Measurements from ENCODE around the gene MBNL2.

The MBNL2 gene

GRCh38 chr13:97280478-97280877, 58.3 kb downstream of the MBNL2 start:
- H3K4me3 ChIP-seq (replicated peaks; ENCODE audit: insufficient read depth, low read length) = no peak overlapping the region
- no peak overlapping the region for H3K27ac ChIP-seq (replicated peaks)
- TF ChIP-seq CTCF (IDR thresholded peaks at IDR 0.05; ENCODE audit: insufficient read depth, low read length) = no peak
- TF ChIP-seq REST (IDR thresholded peaks at IDR 0.05; ENCODE audit: insufficient replicate concordance, low read depth) = no peak
- no peak for TF ChIP-seq SPI1 (IDR thresholded peaks at IDR 0.05; ENCODE audit: borderline replicate concordance, low read depth)
- TF ChIP-seq POLR2AphosphoS5 (IDR thresholded peaks at IDR 0.05; ENCODE audit: low read depth) = no peak
- TF ChIP-seq GABPA (IDR thresholded peaks at IDR 0.05; ENCODE audit: low read depth) = no peak

GRCh38 chr13:97281028-97281427, 58.9 kb downstream of the MBNL2 start:
- H3K27ac ChIP-seq (replicated peaks) = no peak overlapping the region
- H3K27me3 ChIP-seq (ENCODE audit: insufficient read depth, poor library complexity, severe bottlenecking) = no peaks in the 10 kb centered on the region
- TF ChIP-seq GABPA (IDR thresholded peaks at IDR 0.05; ENCODE audit: low read depth) = no peak
- TF ChIP-seq SPI1 (IDR thresholded peaks at IDR 0.05; ENCODE audit: borderline replicate concordance, low read depth) = no peak
- no peak for TF ChIP-seq REST (IDR thresholded peaks at IDR 0.05; ENCODE audit: insufficient replicate concordance, low read depth)
- TF ChIP-seq CTCF (IDR thresholded peaks at IDR 0.05; ENCODE audit: insufficient read depth, low read length) = no peak
- no peak for TF ChIP-seq POLR2AphosphoS5 (IDR thresholded peaks at IDR 0.05; ENCODE audit: low read depth)
- DNase-seq (ENCODE audit: low read depth in 1 of 2, low spot score in 1 of 2) = no peak
- no peak overlapping the region for H3K4me3 ChIP-seq (replicated peaks; ENCODE audit: insufficient read depth, low read length)

More at GRCh38 chr13:97280478-97280877, 58.3 kb downstream of the MBNL2 start:
- H3K27me3 ChIP-seq (ENCODE audit: insufficient read depth, poor library complexity, severe bottlenecking) = no peaks in the 10 kb centered on the region
- DNase-seq (ENCODE audit: low read depth in 1 of 2, low spot score in 1 of 2) = no peak

GRCh38 chr13:97282705-97283104, 60.6 kb downstream of the MBNL2 start:
- H3K4me3 ChIP-seq (replicated peaks; ENCODE audit: insufficient read depth, low read length) = no peak overlapping the region
- H3K27ac ChIP-seq (replicated peaks) = no peak overlapping the region
- no peak for DNase-seq (ENCODE audit: low read depth in 1 of 2, low spot score in 1 of 2)
- TF ChIP-seq POLR2AphosphoS5 (IDR thresholded peaks at IDR 0.05; ENCODE audit: low read depth) = no peak
- TF ChIP-seq CTCF (IDR thresholded peaks at IDR 0.05; ENCODE audit: insufficient read depth, low read length) = no peak
- no peak for TF ChIP-seq SPI1 (IDR thresholded peaks at IDR 0.05; ENCODE audit: borderline replicate concordance, low read depth)
- TF ChIP-seq REST (IDR thresholded peaks at IDR 0.05; ENCODE audit: insufficient replicate concordance, low read depth) = no peak
- no peak for TF ChIP-seq GABPA (IDR thresholded peaks at IDR 0.05; ENCODE audit: low read depth)
- no peaks in the 10 kb centered on the region for H3K27me3 ChIP-seq (ENCODE audit: insufficient read depth, poor library complexity, severe bottlenecking)

Measured in HL-60 (cell line).